GM18873 (cell line): Measurements from ENCODE around the gene ZFPM1.
"Not testable (repeated sequence)": the region's sequence is repeated elsewhere in the genome, so short reads cannot be mapped to it uniquely, and the experiment has no call there.

ENCODE experiments used
- ATAC-seq: cut with Tn5 transposase; IDR thresholded peaks from one replicate; pipeline ENCODE4 v1.9.1; 2021; ENCODE audit warnings: mild to moderate bottlenecking, moderate library complexity, moderate number of reproducible peaks; ENCODE audit not compliant: unreplicated experiment, low FRiP score

Gene ZFPM1

DNA sequence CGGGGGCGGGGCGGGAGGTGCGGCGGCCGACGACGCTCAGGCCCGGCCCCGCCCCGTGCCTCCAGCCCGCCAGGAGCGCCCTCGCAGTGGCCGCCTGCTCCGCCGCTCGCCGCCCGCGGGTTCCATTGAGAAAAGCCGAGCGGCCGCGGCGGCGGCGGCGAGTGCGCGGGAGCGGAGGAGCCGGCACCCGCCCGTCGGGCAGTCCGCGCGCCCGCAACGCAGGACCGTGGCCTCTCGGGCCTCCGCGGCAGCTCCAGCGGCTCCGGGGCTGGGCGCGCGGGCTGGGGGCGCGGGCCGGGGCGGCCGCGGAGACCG is at the start of gene ZFPM1:
ZFPM1 (plus strand) TSS at position 64 of the 315 bp plus-strand sequence. CDS start 359 bp downstream, outside the sequence.
- no peak for ATAC-seq

GRCh38 chr16:88403794-88404581 is 49.1 kb upstream of the ZFPM1 start:
- ATAC-seq = no peak

DNA sequence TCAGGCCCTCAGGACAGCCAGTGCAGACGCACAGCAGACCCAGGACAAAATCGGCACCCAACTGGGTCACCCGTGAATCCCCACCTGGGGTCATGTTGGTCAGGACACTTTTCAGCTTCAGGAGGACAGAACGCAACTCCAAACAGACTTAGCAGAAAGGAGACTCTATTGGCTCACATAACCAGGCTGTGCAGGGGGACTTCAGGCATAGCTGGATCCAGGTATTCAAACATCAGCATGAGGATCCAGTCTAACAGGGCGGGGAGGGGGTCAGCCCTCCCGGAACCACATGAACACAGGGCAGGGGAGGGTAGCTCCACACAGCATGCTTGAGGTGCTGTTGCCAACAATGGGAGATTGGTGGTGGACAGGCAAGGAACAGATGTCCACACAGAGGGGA is 48.3 kb upstream of the ZFPM1 start:
- ATAC-seq = no peak

DNA sequence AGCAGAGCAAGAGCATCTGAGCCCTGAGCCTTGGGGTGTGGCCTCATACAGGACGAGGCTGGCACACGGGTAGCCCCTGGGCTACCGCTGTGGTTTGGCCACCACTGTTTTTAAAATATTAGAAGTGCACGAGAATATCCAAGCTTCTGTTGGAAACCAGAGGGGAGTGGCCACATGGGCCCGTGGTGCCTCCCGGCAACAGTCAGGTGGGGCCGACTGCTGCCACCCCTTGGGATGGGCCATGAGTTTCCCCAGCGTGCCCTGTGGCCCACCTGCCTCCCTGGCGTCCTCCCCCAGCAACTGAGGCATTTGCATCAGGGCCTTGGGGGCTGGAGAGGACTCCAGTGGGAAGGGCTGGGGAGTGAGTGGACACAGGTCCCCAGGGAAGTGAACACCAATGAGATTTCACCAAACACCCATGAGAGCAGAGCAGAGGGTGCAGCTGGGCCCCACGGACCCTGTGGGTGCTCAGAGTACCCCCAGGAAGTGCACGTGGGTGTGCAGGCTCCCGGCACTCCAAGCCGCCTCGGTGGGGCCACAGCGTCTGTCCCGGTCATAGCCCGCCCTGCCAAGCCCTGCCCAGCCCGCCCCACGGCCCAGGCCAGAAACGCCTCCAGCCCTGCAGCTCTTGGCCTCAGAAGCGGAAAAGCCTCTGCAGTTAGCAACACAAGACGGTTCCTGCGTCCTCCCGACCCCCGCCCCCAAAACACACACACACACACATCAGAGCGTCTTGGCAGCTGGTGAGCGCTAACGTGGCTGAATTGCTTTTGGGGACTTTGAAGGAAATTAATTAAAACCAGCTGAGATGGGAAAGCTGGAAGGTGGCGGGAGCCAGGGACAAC is 47.6 kb upstream of the ZFPM1 start:
- no peak for ATAC-seq

GRCh38 chr16:88406096-88407041 is 46.7 kb upstream of the ZFPM1 start:
- no peak for ATAC-seq

DNA sequence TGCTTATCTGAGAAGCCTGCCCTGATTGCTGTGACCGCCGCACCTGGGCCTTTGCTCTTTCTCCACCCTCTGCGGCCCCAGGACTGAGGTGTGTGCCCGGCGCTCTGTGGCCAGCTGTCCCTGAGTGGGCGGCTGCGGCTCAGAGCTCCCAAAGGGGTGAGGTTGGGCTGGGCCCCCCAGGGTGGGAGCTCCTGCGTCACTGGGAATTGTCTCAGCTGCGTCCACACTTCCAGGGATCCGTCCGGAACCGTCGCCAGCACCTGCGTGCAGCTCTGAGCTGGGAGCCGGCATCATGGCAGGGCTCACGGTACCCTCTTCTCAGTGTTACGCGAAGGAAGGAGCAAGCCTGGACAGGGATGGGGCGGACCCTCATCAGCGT is 46.0 kb upstream of the ZFPM1 start:
- ATAC-seq = no peak

DNA sequence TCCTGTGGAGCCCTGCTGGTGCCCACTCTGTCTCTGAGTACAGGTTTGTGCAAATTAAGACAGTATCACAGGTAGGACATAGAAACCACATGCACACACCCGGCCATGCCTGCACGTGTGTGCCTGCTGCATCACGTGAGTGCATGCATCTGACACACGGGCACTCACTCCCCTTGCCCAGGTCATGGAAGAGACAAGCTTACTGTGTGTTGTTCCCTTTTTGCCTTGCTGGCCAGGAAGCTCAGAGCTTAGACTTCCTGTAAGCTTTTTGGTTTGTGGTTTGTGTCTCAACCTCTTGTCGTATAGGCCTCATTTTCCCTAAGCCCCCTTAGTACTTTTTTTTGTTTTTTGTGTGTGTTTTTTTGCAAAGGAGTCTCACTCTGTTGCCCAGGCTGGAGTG is 45.3 kb upstream of the ZFPM1 start:
- ATAC-seq = no peak

DNA sequence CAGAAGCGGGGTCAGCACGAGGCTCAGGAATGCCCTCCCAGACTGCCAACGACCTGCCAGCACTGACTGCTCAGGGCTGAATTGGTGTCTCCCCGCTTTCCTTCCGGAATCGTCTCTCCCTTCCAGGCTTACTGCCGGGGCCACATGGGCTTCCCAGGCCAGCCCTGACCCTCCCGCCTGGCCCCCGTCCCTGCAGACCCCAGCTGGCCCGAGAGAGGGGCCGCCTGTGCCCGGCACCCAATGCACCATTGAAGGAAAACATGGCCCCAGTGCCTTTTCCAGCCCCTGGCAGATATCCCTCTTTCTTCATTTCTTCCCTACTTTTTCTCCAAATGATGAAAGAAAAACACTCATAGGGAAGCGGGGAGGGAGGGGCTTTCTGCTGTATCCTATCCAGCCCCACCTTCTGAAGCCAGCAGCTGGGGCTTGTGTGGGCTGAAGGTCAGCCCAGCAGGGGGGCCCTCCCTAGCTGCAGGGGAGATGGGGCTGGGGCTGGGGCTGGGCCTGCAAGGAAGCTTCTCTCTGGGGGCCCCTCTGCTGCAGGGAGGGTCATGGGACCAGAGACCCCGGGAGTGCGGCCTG is 44.4 kb upstream of the ZFPM1 start:
- ATAC-seq = no peak

GRCh38 chr16:88409296-88410065 is 43.6 kb upstream of the ZFPM1 start:
- no peak for ATAC-seq

DNA sequence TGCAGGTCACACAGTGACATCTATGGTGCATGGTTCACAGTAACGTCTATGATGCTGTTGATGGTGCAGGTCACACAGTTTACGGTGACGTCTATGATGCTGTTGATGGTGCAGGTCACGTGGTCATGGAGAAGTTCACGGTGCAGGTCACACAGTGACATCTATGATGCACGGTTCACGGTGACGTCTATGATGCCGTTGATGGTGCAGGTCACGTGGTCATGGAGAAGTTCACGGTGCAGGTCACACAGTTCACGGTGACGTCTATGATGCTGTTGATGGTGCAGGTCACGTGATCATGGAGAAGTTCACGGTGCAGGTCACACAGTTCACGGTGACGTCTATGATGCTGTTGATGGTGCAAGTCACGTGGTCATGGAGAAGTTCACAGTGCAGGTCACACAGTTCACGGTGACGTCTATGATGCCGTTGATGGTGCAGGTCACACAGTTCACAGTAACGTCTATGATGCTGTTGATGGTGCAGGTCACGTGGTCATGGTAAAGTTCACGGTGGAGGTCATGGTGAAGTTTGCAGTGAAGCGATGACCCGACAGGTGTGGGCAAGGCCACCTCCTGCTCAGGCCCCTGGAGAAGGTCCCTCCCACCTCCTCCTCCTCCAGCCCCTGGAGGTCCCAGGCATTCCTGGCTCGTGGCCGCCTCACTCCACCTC is 42.6 kb upstream of the ZFPM1 start:
- not testable (repeated sequence) for ATAC-seq

- ATAC-seq = no peak
Measured at GRCh38 chr16:88411951-88412576, 41.0 kb upstream of the ZFPM1 start.

GRCh38 chr16:88412766-88413165 is 40.3 kb upstream of the ZFPM1 start:
- no peak for ATAC-seq

DNA sequence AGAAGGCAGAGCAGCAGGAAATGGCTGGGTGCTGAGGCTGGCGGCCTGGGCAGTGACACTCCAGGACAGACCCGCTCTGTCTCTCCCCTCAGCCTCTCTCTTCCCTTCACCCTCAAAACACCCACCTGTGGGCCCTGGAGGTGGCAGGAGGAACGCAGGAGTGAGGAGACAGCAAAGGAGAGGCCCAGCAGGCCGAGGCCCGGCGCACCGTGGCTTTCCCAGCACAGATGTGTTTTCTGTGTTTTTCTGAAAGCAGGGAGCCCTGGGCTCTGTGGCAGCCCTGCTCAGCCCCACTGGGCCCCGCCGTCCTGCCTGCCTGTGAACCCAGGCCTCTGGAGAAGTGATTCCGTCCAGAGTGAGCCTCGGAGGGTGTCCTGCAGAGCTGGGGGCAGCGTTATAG is 39.8 kb upstream of the ZFPM1 start:
- ATAC-seq = no peak

DNA sequence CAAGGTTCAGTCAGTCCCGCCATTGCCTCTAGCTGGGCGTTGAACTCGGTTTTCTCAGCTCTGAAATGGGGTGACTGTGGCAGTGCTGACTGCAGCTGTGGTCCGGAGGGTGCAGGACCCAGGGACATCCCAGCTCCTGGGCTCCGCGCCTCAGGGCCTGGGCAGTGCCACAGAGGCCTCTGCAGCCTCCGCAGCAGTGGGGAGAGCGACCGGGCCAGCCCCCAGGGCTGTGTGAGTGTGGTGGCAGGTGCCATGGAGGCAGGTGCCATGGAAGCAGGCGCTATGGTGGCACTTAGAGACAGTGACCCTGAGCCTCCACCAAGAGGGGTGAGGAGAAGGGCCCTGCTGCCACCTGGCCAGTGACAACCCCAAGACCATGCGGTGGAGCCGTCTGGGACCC is 39.4 kb upstream of the ZFPM1 start:
- no peak for ATAC-seq

- no peak for ATAC-seq
Measured at GRCh38 chr16:88414521-88415380, 38.3 kb upstream of the ZFPM1 start.

- no peak for ATAC-seq
Measured at GRCh38 chr16:88415381-88415705, 37.7 kb upstream of the ZFPM1 start.

- no peak for ATAC-seq
Measured at GRCh38 chr16:88415713-88416323, 37.3 kb upstream of the ZFPM1 start.

- no peak for ATAC-seq
Measured at GRCh38 chr16:88416686-88417085, 36.4 kb upstream of the ZFPM1 start.
